ES-I3 (cell line): ENCODE data around the gene DDX21.
A peak's percentile ranks its signal among the peaks of the same experiment; 100 is the strongest.
"Not testable (repeated sequence)": the region's sequence is repeated elsewhere in the genome, so short reads cannot be mapped to it uniquely, and the experiment has no call there.

Experiments used
- H3K36me3 ChIP-seq: 2 replicates; pipeline ENCODE4 v1.6.1; 2013; ENCODE audit warnings: mild to moderate bottlenecking, low read length, control low read depth, moderate library complexity; ENCODE audit not compliant: insufficient read depth
- H3K4me1 ChIP-seq: 2 replicates; pipeline ENCODE4 v1.6.1; 2013; ENCODE audit warnings: mild to moderate bottlenecking, control low read depth, low read length; ENCODE audit not compliant: insufficient read depth
- H3K9ac ChIP-seq: 2 replicates; pipeline ENCODE4 v1.6.1; 2013; ENCODE audit warnings: low read depth, mild to moderate bottlenecking, low read length, moderate library complexity
- H3K9me3 ChIP-seq: 2 replicates; pipeline ENCODE4 v1.6.1; 2013; ENCODE audit warnings: mild to moderate bottlenecking, low read length, moderate library complexity; ENCODE audit not compliant: control insufficient read depth, insufficient read depth

Gene DDX21

GRCh38 chr10:68959695-68960527 is 3.9 kb downstream of the DDX21 start:
- Histone ChIP-seq H3K9ac (no peak overlapping the region), H3K36me3 (peaks cover 22% of the 10 kb centered on the region), H3K9me3 (no peaks in the 10 kb centered on the region)

DNA sequence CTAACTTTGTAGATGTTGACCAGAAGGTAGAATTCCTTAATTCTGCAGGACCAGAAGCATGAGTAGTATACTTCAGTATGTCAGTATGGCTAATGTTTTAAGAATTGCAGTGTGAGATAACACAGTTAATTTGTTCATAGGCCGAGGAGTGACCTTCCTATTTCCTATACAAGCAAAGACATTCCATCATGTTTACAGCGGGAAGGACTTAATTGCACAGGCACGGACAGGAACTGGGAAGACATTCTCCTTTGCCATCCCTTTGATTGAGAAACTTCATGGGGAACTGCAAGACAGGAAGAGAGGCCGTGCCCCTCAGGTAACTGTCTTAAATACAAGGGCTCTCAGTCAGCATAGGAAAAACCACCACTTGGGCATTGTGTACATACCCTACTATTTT is 7.2 kb downstream of the DDX21 start:
- Histone ChIP-seq H3K4me1 (no peaks in the 10 kb centered on the region), H3K9me3 (no peaks in the 10 kb centered on the region), H3K9ac (no peak overlapping the region), H3K36me3 (peaks cover 39% of the 10 kb centered on the region)

More at GRCh38 chr10:68959695-68960527, 3.9 kb downstream of the DDX21 start:
- no peaks in the 10 kb centered on the region for H3K4me1 ChIP-seq

- H3K9ac ChIP-seq, result no peak overlapping the region
- H3K4me1 ChIP-seq, result no peaks in the 10 kb centered on the region
- no peaks in the 10 kb centered on the region for H3K9me3 ChIP-seq
- peaks cover 70% of the 10 kb centered on the region for H3K36me3 ChIP-seq
These were observed 18.0 kb downstream of the DDX21 start for GRCh38 chr10:68973975-68974374.

DNA sequence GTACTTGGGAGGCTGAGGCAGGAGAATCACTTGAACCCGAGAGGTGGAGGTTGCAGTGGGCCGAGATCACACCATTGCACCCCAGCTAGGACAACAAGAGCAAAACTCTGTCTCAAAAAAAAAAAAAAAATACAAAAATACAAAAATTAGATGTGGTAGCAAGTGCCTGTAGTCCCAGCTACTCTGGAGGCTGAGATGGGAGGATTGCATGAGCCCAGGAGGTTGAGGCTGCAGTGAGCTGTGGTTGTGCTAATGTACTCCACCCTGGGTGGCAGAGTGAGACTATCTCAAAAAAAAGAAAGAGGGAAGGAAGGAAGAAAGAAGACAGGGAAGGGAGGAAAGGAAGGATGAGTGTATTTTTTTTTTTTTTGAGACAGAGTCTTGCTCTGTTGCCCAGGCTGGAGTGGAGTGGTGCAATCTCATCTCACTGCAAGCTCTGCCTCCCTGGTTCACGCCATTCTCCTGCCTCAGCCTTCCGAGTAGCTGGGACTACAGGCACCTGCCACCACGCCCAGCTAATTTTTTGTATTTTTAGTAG is 20.0 kb downstream of the DDX21 start:
- H3K36me3 ChIP-seq, result peaks cover 64% of the 10 kb centered on the region
- H3K9me3 ChIP-seq, H3K9ac ChIP-seq, H3K4me1 ChIP-seq: not testable (repeated sequence)

DNA sequence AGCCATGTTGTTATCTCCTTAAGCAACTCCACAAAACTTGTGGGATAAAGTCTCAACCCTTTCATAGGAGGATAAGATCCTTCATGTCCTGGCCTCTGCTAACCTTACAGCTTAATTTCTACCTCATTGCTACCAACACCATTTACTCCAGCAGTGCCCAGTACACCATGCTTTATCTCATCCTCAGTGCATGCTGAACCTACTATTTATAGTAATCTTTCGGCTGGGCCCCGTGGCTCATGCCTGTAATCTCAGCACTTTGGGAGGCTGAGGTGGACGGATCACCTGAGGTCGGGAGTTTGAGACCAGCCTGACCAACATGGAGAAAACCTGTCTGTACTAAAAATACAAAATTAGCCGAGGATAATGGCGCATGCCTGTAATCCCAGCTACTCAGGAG is 23.8 kb downstream of the DDX21 start:
- peaks cover 39% of the 10 kb centered on the region for H3K36me3 ChIP-seq
- H3K4me1 ChIP-seq, H3K9ac ChIP-seq, H3K9me3 ChIP-seq: not testable (repeated sequence)

GRCh38 chr10:68981074-68981473 is 25.1 kb downstream of the DDX21 start:
- H3K4me1 ChIP-seq, result no peaks in the 10 kb centered on the region
- H3K36me3 ChIP-seq, result peaks cover 38% of the 10 kb centered on the region
- no peaks in the 10 kb centered on the region for H3K9me3 ChIP-seq
- H3K9ac ChIP-seq, result no peak overlapping the region

- Histone ChIP-seq H3K9ac (no peak overlapping the region), H3K4me1 (no peaks in the 10 kb centered on the region), H3K9me3 (no peaks in the 10 kb centered on the region), H3K36me3 (peaks cover 33% of the 10 kb centered on the region)
These were observed 26.4 kb downstream of the DDX21 start for GRCh38 chr10:68982389-68982788.

- Histone ChIP-seq H3K36me3 (peaks cover 7% of the 10 kb centered on the region; the same call in 1 of the 2 replicates), H3K9me3 (no peaks in the 10 kb centered on the region), H3K9ac (no peak overlapping the region), H3K4me1 (no peaks in the 10 kb centered on the region)
These were observed 31.6 kb downstream of the DDX21 start for GRCh38 chr10:68987611-68988010.

- no peaks in the 10 kb centered on the region for H3K9me3 ChIP-seq
- H3K36me3 ChIP-seq, result peaks cover 9% of the 10 kb centered on the region
- H3K9ac ChIP-seq, result peak within 1 kb of the TSS; percentile 79
- H3K4me1 ChIP-seq, result no peaks in the 10 kb centered on the region
These were observed 32.8 kb downstream of the DDX21 start, which contains the start of gene KIFBP for GRCh38 chr10:68988530-68989316. Gene KIFBP, plus strand, starts transcription at chr10:68988803. Its CDS starts 30 bp downstream, at chr10:68988833.

DNA sequence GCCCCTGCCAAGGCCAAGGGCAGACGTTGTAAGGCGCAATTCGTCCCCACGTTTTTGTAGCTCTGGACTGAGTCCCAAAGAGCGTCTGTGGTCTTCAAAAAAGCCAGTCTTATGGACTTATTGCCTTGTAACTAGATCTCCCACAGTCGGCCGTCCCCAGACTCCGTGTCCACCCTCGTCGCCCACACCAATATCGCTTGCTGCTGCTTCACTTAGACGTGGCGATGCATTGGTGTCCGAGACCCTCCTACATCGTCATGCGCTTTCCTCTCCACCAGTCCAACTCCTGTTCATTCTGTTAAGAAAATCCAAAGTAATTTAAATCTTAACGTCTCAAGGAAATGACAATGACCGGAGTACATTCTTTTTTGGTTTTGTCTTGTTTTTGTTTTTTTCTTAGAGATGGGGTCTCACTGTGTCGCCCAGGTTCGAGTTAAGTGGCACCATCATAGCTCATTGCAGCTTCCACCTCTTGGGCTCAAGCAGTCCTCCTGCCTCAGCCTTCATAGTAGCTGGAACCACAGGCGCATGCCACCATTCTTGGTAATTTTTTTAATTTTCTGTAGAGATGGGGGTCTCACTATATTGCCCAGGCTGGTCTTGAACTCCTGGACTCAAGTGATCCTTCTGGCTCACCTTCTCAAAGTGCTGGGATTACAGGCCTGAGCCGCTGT is 33.5 kb downstream of the DDX21 start:
- Histone ChIP-seq H3K36me3 (peaks cover 9% of the 10 kb centered on the region), H3K4me1 (no peaks in the 10 kb centered on the region), H3K9ac (peak overlapping the region; percentile 79)

DNA sequence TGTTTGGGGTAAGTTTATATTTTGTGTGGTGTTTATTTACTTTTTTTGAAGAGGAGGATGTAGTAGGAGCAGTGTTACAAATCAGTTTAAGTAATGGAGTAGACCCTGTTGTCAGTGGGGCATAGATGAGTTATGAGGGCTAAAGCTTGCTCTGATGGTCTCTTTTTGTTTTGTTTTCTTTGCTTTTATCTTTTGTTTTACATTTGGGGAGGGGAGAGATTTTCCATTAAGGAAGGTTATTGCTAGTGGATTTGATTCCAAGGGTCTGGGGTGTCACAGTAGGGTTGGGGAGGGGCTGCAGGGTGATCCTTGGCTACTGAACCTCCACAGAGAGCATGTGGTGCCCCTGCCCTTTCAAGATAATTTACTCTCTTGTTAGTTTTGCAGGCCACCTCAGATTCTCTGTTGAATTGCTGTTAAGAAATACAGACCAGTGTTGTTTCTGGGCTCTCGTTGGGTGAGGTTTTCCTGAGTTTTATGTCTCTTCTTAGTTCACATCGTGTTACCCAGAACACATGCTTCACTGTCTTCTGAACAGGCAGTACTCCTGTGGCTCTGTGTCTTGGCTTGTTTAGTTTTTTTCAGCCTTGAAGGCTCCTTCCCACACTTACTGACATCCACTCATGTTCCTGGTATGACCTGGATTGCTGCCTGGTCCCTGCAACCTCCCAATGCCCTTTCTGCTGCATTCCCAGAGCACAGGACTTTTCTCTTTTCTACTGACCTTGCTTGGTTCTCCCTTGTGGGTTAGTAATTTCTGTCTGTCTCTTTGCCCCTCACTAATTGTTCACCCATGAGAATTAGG is 36.9 kb downstream of the DDX21 start:
- H3K4me1 ChIP-seq, result no peaks in the 10 kb centered on the region
- H3K36me3 ChIP-seq, result peaks cover 4% of the 10 kb centered on the region; the same call in 1 of the 2 replicates
- no peak overlapping the region; the same call in 1 of the 2 replicates for H3K9ac ChIP-seq
- H3K9me3 ChIP-seq, result no peaks in the 10 kb centered on the region

More for the DNA sequence above, 33.5 kb downstream of the DDX21 start:
- H3K9me3 ChIP-seq, result no peaks in the 10 kb centered on the region

- Histone ChIP-seq H3K9me3 (no peaks in the 10 kb centered on the region), H3K36me3 (peaks cover 9% of the 10 kb centered on the region; the same call in 1 of the 2 replicates), H3K9ac (no peak overlapping the region), H3K4me1 (no peaks in the 10 kb centered on the region)
These were observed 41.2 kb downstream of the DDX21 start for GRCh38 chr10:68997211-68997610.

DNA sequence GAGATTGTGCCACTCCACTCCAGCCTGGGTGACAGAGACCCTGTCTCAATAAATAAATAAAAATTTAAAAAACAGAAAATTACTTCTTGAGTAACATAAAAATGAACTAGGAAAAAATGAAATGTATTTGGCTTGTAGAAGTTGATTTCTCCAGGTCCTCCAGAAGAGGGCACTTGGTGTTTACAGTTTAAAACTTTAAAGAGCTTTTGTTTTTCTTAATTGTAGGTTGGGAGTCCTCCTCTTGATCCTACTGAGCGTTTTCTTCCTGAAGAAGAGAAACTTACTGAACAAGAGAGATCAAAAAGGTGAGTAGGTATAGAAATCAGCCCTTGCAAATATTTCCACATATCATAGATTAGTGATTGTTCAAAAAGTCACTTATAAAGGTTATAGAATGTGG is 48.9 kb downstream of the DDX21 start:
- Histone ChIP-seq H3K9me3 (no peaks in the 10 kb centered on the region), H3K36me3 (peaks cover 14% of the 10 kb centered on the region), H3K9ac (no peak overlapping the region), H3K4me1 (no peaks in the 10 kb centered on the region)
